ENCODE data around the gene IFNA8. TPM values are rescaled to one million over a fixed set of nuclear protein-coding genes. Genes with fewer than 3 reads are reported as not detected.
"Not testable (repeated sequence)": the region's sequence is repeated elsewhere in the genome, so short reads cannot be mapped to it uniquely, and the experiment has no call there.

The IFNA8 gene
- total RNA-seq, result not detected

- Mint-ChIP-seq H3K4me3 (no peak within 1 kb of the TSS), H3K9me3 (no peaks in the 10 kb centered on the region), H3K27me3 (ENCODE audit: low read depth) (peaks cover 11% of the 10 kb centered on the region), H3K36me3 (ENCODE audit: insufficient read depth) (no peaks in the 10 kb centered on the region), H3K4me1 (ENCODE audit: low read depth) (peaks cover 2% of the 10 kb centered on the region)
- DNase-seq, result no peak
- ATAC-seq, result no peak
Measured at GRCh38 chr9:21408817-21409216, at the start of gene IFNA8. Gene IFNA8 (plus strand): TSS chr9:21409117. CDS start chr9:21409177, 60 bp downstream.

GRCh38 chr9:21362287-21362686, 46.6 kb upstream of the IFNA8 start:
- H3K36me3 Mint-ChIP-seq (ENCODE audit: insufficient read depth), result no peaks in the 10 kb centered on the region
- ATAC-seq (no peak), DNase-seq (no peak)
- H3K4me1 Mint-ChIP-seq (ENCODE audit: low read depth), result peaks cover 16% of the 10 kb centered on the region
- H3K9me3 Mint-ChIP-seq, result no peaks in the 10 kb centered on the region
- no peak overlapping the region for H3K4me3 Mint-ChIP-seq
- H3K27me3 Mint-ChIP-seq (ENCODE audit: low read depth), result peaks cover 9% of the 10 kb centered on the region

- not testable (repeated sequence) for H3K36me3 Mint-ChIP-seq (ENCODE audit: insufficient read depth); DNase-seq; H3K4me1 Mint-ChIP-seq (ENCODE audit: low read depth); H3K9me3 Mint-ChIP-seq; H3K4me3 Mint-ChIP-seq; ATAC-seq
- H3K27me3 Mint-ChIP-seq (ENCODE audit: low read depth), result peaks cover 17% of the 10 kb centered on the region
Measured at GRCh38 chr9:21367169-21367568, 41.7 kb upstream of the IFNA8 start.

DNA sequence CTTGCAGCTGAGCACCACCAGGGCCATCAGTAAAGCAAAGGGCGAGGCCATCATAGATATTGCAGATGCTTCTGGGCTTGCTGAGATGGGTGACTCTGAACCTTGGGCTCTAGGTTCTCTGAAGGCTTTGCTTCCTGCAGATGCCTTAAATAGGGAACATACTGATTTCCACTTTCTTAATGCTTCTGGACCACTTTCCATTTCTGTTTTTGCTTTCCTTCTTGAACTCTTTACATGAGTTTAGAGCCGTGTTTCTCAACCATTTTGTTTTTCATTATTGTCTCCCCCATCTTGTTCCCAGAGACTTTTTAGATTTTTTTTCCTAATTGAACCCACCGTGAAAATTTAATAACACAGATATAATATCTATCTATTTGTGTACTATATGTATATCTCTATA, 41.0 kb upstream of the IFNA8 start, which contains the start of gene IFNA13:
IFNA13 (minus strand) TSS at position 101 of the 400 bp plus-strand sequence; CDS start at position 54, 47 bp downstream.
- ATAC-seq (no peak), DNase-seq (no peak)
- Mint-ChIP-seq H3K27me3 (ENCODE audit: low read depth) (peaks cover 17% of the 10 kb centered on the region), H3K9me3 (no peaks in the 10 kb centered on the region), H3K4me3 (no peak within 1 kb of the TSS), H3K4me1 (ENCODE audit: low read depth) (no peaks in the 10 kb centered on the region), H3K36me3 (ENCODE audit: insufficient read depth) (no peaks in the 10 kb centered on the region)

DNA sequence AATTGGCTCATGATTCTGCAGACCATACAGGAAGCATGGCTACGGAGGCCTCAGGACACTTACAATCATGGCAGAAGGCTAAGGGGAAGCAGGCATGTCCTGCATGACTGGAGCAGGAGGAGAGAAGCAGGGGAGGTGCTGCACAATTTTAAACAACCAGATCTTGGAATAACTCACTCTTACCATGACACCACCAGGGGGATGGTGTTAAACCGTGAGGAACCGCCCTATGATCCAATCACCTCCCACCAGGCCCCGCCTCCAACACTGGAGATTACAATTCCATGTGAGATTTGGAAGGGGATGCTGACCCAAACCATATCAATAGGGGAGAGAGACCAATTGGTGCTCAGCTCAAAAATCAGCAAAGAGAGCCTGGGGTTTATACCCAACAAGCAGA, 37.5 kb upstream of the IFNA8 start:
- ATAC-seq; H3K9me3 Mint-ChIP-seq; DNase-seq; H3K36me3 Mint-ChIP-seq (ENCODE audit: insufficient read depth); H3K4me1 Mint-ChIP-seq (ENCODE audit: low read depth); H3K4me3 Mint-ChIP-seq: not testable (repeated sequence)
- peaks cover 29% of the 10 kb centered on the region for H3K27me3 Mint-ChIP-seq (ENCODE audit: low read depth)

- peaks cover 10% of the 10 kb centered on the region for H3K4me1 Mint-ChIP-seq (ENCODE audit: low read depth)
- peak; percentile 90 to 92 for ATAC-seq
- H3K27me3 Mint-ChIP-seq (ENCODE audit: low read depth), result peaks cover 47% of the 10 kb centered on the region
- no peaks in the 10 kb centered on the region for H3K9me3 Mint-ChIP-seq
- H3K36me3 Mint-ChIP-seq (ENCODE audit: insufficient read depth), result no peaks in the 10 kb centered on the region
- no peak for DNase-seq
- H3K4me3 Mint-ChIP-seq, result no peak overlapping the region
Measured at GRCh38 chr9:21381448-21382339, 27.2 kb upstream of the IFNA8 start.

DNA sequence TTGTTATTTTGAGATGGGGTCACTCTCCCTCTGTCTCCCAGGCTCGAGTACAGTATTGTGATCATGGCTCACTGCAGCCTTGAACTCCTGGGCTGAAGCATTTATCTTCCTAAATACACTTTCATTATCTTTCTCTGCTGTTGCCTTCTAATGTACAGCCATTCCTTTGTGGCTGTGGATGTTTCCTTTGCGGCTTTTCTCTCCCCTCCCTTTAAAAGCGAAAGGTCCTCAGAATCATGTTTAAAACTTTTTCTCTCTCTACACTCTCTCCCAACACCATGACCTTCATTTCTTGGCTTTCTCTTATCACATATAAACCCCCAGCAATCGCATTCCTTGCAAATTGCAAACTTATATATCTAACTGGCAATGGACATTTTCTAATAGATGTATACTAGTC, 25.3 kb upstream of the IFNA8 start:
- DNase-seq (no peak), ATAC-seq (no peak)
- peaks cover 48% of the 10 kb centered on the region for H3K27me3 Mint-ChIP-seq (ENCODE audit: low read depth)
- H3K9me3 Mint-ChIP-seq, result no peaks in the 10 kb centered on the region
- peaks cover 10% of the 10 kb centered on the region for H3K4me1 Mint-ChIP-seq (ENCODE audit: low read depth)
- H3K4me3 Mint-ChIP-seq, result no peak overlapping the region
- H3K36me3 Mint-ChIP-seq (ENCODE audit: insufficient read depth), result no peaks in the 10 kb centered on the region

GRCh38 chr9:21385131-21385670, 23.7 kb upstream of the IFNA8 start, which contains the start of gene IFNA2:
Gene IFNA2 (minus strand): TSS chr9:21385398. CDS start chr9:21385329, 69 bp downstream.
- no peaks in the 10 kb centered on the region for H3K36me3 Mint-ChIP-seq (ENCODE audit: insufficient read depth)
- peaks cover 53% of the 10 kb centered on the region for H3K27me3 Mint-ChIP-seq (ENCODE audit: low read depth)
- H3K4me1 Mint-ChIP-seq (ENCODE audit: low read depth), result peaks cover 10% of the 10 kb centered on the region
- DNase-seq (no peak), ATAC-seq (no peak)
- H3K9me3 Mint-ChIP-seq, result no peaks in the 10 kb centered on the region
- no peak within 1 kb of the TSS for H3K4me3 Mint-ChIP-seq

- DNase-seq (no peak), ATAC-seq (peak; percentile 59 to 68)
- Mint-ChIP-seq H3K4me1 (ENCODE audit: low read depth) (peaks cover 8% of the 10 kb centered on the region), H3K36me3 (ENCODE audit: insufficient read depth) (no peaks in the 10 kb centered on the region), H3K4me3 (no peak overlapping the region), H3K27me3 (ENCODE audit: low read depth) (peaks cover 70% of the 10 kb centered on the region), H3K9me3 (no peaks in the 10 kb centered on the region)
Measured at GRCh38 chr9:21392270-21392669, 16.6 kb upstream of the IFNA8 start.

- Mint-ChIP-seq H3K36me3 (ENCODE audit: insufficient read depth) (no peaks in the 10 kb centered on the region), H3K9me3 (no peaks in the 10 kb centered on the region), H3K27me3 (ENCODE audit: low read depth) (peaks cover 65% of the 10 kb centered on the region), H3K4me1 (ENCODE audit: low read depth) (peaks cover 10% of the 10 kb centered on the region), H3K4me3 (peak overlapping the region; percentile 74)
- ATAC-seq (peak; percentile 73 to 81), DNase-seq (peak; percentile 59)
Measured at GRCh38 chr9:21395778-21396717, 12.9 kb upstream of the IFNA8 start.

GRCh38 chr9:21398955-21399489, 9.9 kb upstream of the IFNA8 start:
- Mint-ChIP-seq H3K4me3 (no peak overlapping the region), H3K36me3 (ENCODE audit: insufficient read depth) (no peaks in the 10 kb centered on the region), H3K9me3 (no peaks in the 10 kb centered on the region), H3K4me1 (ENCODE audit: low read depth) (peaks cover 18% of the 10 kb centered on the region), H3K27me3 (ENCODE audit: low read depth) (peaks cover 61% of the 10 kb centered on the region)
- ATAC-seq (no peak), DNase-seq (no peak)

- no peak for ATAC-seq
- H3K27me3 Mint-ChIP-seq (ENCODE audit: low read depth), result peaks cover 66% of the 10 kb centered on the region
- H3K36me3 Mint-ChIP-seq (ENCODE audit: insufficient read depth), result no peaks in the 10 kb centered on the region
- no peak overlapping the region for H3K4me3 Mint-ChIP-seq
- peaks cover 18% of the 10 kb centered on the region for H3K4me1 Mint-ChIP-seq (ENCODE audit: low read depth)
- no peaks in the 10 kb centered on the region for H3K9me3 Mint-ChIP-seq
- no peak for DNase-seq
Measured at GRCh38 chr9:21399956-21400355, 9.0 kb upstream of the IFNA8 start.

- DNase-seq (no peak), ATAC-seq (peak; percentile 65 to 71)
- peaks cover 45% of the 10 kb centered on the region for H3K27me3 Mint-ChIP-seq (ENCODE audit: low read depth)
- H3K9me3 Mint-ChIP-seq, result no peaks in the 10 kb centered on the region
- peak overlapping the region; percentile 46 for H3K4me3 Mint-ChIP-seq
- H3K4me1 Mint-ChIP-seq (ENCODE audit: low read depth), result peaks cover 10% of the 10 kb centered on the region
- H3K36me3 Mint-ChIP-seq (ENCODE audit: insufficient read depth), result no peaks in the 10 kb centered on the region
Measured at GRCh38 chr9:21402386-21403251, 6.3 kb upstream of the IFNA8 start.
